ENCODE measurements around the gene RNF220. TPM values are rescaled to one million over a fixed set of nuclear protein-coding genes. Genes with fewer than 3 reads are reported as not detected.

Gene RNF220
- total and polyA plus RNA-seq, 2 of the 4 experiments (the other 2 are of a cell fraction): 71.8 to 77.1 TPM

- no peak overlapping the region for H4K8ac ChIP-seq (ENCODE audit: low read depth in 2 of 2, low read length in 2 of 2)
- H3K4me2 ChIP-seq (ENCODE audit: low read depth, low read length): no peak overlapping the region
- no peak for TF ChIP-seq CEBPB (IDR thresholded peaks at IDR 0.05; ENCODE audit: low read depth, low read length)
- TF ChIP-seq ELK1 (IDR thresholded peaks at IDR 0.05; ENCODE audit: borderline replicate concordance, low read depth, low read length): no peak
- TF ChIP-seq CHD1 (IDR thresholded peaks at IDR 0.05; ENCODE audit: low read depth, low read length): no peak
- H2AFZ ChIP-seq (replicated peaks; ENCODE audit: low read length, poor library complexity): no peak overlapping the region
- no peak overlapping the region for H2BK20ac ChIP-seq (ENCODE audit: low read depth, low read length)
- no peaks in the 10 kb centered on the region for H3K79me1 ChIP-seq (ENCODE audit: low read depth in 1 of 2, low read length in 2 of 2)
- H2BK5ac ChIP-seq (ENCODE audit: low read depth, low read length, poor library complexity, severe bottlenecking): no peak overlapping the region
- DNase-seq (no peak), ATAC-seq (ENCODE audit: low read depth) (no peak)
- no peaks in the 10 kb centered on the region for H3K36me3 ChIP-seq (ENCODE audit: control insufficient read depth, insufficient read depth, low read length)
- POLR2A ChIA-PET (ENCODE audit: unreplicated experiment): no interaction called here
- no peak overlapping the region for H3K9ac ChIP-seq (ENCODE audit: low read depth, low read length)
- H2AK9ac ChIP-seq (replicated peaks; ENCODE audit: low read depth, low read length, poor library complexity): no peak overlapping the region
- in situ Hi-C loops (cut with MboI; ENCODE audit: low sequenced_read_pairs) (no loop called here), dilution Hi-C loops (cut with HindIII; ENCODE audit: low sequenced_read_pairs, unreplicated experiment) (no loop called here), intact Hi-C loops (cut with micrococcal nuclease) (no loop called here)
- no peak overlapping the region for H3K27ac ChIP-seq (ENCODE audit: insufficient read depth, low read length)
- CTCF ChIA-PET: interaction anchor here (0.5 to 0.8 kb wide), 2 partner anchors 8 to 22 kb away, joined by 3 read pairs; no protein-coding TSS in a partner anchor
- no peak overlapping the region for H3K23ac ChIP-seq (ENCODE audit: low read depth, low read length)
- no peak overlapping the region for H2AK5ac ChIP-seq (ENCODE audit: low read depth, low read length)
- WGBS, 2 experiments (ENCODE audit: extremely low coverage in 2 of 2, insufficient read length in 1 of 2): no CpG with 5 or more reads among the region's 4 CpGs
- BruUV-seq (replicated peaks): no TSS peak
- H3K9me1 ChIP-seq (ENCODE audit: insufficient read depth, low read length): no peaks in the 10 kb centered on the region
- no peaks in the 10 kb centered on the region for H4K20me1 ChIP-seq (ENCODE audit: insufficient read depth, low read length)
- no peak overlapping the region for H3K4me3 ChIP-seq (ENCODE audit: insufficient read depth, low read depth, low read length)
- H2BK120ac ChIP-seq (ENCODE audit: low read depth, low read length): no peak overlapping the region
- H3K27me3 ChIP-seq (ENCODE audit: control insufficient read depth, insufficient read depth, low read length): peaks cover 14% of the 10 kb centered on the region
- H3K56ac ChIP-seq (ENCODE audit: extremely low read depth, insufficient read depth, low read length): no peak overlapping the region
- no peak overlapping the region for H4K5ac ChIP-seq (ENCODE audit: low read depth, low read length)
- H3K18ac ChIP-seq (ENCODE audit: low read depth, low read length): no peak overlapping the region
- H3K9me3 ChIP-seq (ENCODE audit: control insufficient read depth, insufficient read depth, low read length): no peaks in the 10 kb centered on the region
- H3K4ac ChIP-seq (ENCODE audit: low read depth, low read length): no peak overlapping the region
- H2BK15ac ChIP-seq (ENCODE audit: low read depth, low read length): no peak overlapping the region
- H3K14ac ChIP-seq (replicated peaks; ENCODE audit: low read depth, low read length): no peak overlapping the region
- no peak overlapping the region for H4K91ac ChIP-seq (ENCODE audit: insufficient read depth, low read depth, low read length)
- no peaks in the 10 kb centered on the region; the same call in 1 of the 2 replicates for H3K4me1 ChIP-seq (ENCODE audit: control insufficient read depth, insufficient read depth, low read length)
These were observed 290.6 kb downstream of the RNF220 start for GRCh38 chr1:44695671-44696070.
